ENCODE measurements around the gene BICC1. TPM values are rescaled to one million over a fixed set of nuclear protein-coding genes. Genes with fewer than 3 reads are reported as not detected.

The BICC1 gene
- total and polyA plus RNA-seq, 2 of the 4 experiments (the other 2 are of a cell fraction), result 5.7 to 42.5 TPM

DNA sequence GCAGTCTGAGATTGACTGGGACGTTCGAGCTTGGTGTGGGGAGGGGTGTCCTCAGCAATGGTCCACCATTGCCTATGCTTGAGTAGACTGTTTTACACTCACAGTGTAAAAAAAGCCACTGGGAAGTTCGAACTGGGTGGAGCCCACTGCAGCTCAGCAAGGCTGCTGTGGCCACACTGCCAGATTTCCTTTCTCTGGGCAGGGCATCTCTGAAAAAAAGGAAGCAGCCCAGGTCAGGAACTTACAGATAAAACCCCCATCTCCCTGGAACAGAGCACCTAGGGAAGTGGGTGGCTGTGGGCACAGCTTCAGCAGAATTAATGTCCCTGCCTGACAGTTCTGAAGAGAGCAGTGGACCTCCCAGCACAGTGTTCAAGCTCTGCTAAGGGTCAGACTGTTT is 80.3 kb downstream of the BICC1 start:
- H3K9ac ChIP-seq (ENCODE audit: low read depth, low read length), result no peak overlapping the region
- H3K79me1 ChIP-seq (ENCODE audit: low read depth in 1 of 2, low read length in 2 of 2), result peaks cover 16 to 35% of the 10 kb centered on the region in 2 experiments
- H3K56ac ChIP-seq (ENCODE audit: extremely low read depth, insufficient read depth, low read length), result no peak overlapping the region
- H3K9me3 ChIP-seq (ENCODE audit: control insufficient read depth, insufficient read depth, low read length), result 0 out of 2 replicates have a peak, but pooled peaks cover 1% of the 10 kb centered on the region
- no peak overlapping the region for H4K8ac ChIP-seq (ENCODE audit: low read depth in 2 of 2, low read length in 2 of 2)
- ATAC-seq (ENCODE audit: low read depth), result no peak
- no peak overlapping the region for H2BK120ac ChIP-seq (ENCODE audit: low read depth, low read length)
- ChIA-PET POLR2A (ENCODE audit: unreplicated experiment) (no interaction called here), CTCF (no interaction called here)
- no TSS peak for BruUV-seq (replicated peaks)
- no peak for TF ChIP-seq RAD21 (IDR thresholded peaks at IDR 0.05; ENCODE audit: low read length)
- no peak for TF ChIP-seq NFE2L2 (IDR thresholded peaks at IDR 0.05; ENCODE audit: low read depth, low read length)
- TF ChIP-seq BHLHE40 (IDR thresholded peaks at IDR 0.05; ENCODE audit: low read depth, low read length), result no peak
- no peak for TF ChIP-seq CEBPB (IDR thresholded peaks at IDR 0.05; ENCODE audit: low read depth, low read length)
- TF ChIP-seq MAFK (IDR thresholded peaks at IDR 0.05; ENCODE audit: low read depth, low read length), result no peak
- TF ChIP-seq, protein P1, sequence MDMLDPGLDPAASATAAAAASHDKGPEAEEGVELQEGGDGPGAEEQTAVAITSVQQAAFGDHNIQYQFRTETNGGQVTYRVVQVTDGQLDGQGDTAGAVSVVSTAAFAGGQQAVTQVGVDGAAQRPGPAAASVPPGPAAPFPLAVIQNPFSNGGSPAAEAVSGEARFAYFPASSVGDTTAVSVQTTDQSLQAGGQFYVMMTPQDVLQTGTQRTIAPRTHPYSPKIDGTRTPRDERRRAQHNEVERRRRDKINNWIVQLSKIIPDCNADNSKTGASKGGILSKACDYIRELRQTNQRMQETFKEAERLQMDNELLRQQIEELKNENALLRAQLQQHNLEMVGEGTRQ (IDR thresholded peaks at IDR 0.05; ENCODE audit: low read depth, low read length), result no peak
- no peak for TF ChIP-seq CHD1 (IDR thresholded peaks at IDR 0.05; ENCODE audit: low read depth, low read length)
- TF ChIP-seq MAZ (IDR thresholded peaks at IDR 0.05; ENCODE audit: borderline replicate concordance, low read depth, low read length), result no peak
- TF ChIP-seq RFX5 (IDR thresholded peaks at IDR 0.05; ENCODE audit: low read depth, low read length), result no peak
- TF ChIP-seq, protein P2, sequence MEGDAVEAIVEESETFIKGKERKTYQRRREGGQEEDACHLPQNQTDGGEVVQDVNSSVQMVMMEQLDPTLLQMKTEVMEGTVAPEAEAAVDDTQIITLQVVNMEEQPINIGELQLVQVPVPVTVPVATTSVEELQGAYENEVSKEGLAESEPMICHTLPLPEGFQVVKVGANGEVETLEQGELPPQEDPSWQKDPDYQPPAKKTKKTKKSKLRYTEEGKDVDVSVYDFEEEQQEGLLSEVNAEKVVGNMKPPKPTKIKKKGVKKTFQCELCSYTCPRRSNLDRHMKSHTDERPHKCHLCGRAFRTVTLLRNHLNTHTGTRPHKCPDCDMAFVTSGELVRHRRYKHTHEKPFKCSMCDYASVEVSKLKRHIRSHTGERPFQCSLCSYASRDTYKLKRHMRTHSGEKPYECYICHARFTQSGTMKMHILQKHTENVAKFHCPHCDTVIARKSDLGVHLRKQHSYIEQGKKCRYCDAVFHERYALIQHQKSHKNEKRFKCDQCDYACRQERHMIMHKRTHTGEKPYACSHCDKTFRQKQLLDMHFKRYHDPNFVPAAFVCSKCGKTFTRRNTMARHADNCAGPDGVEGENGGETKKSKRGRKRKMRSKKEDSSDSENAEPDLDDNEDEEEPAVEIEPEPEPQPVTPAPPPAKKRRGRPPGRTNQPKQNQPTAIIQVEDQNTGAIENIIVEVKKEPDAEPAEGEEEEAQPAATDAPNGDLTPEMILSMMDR (conservative IDR thresholded peaks at IDR 0.05; ENCODE audit: low read depth, low read length), result no peak
- TF ChIP-seq, protein P3, sequence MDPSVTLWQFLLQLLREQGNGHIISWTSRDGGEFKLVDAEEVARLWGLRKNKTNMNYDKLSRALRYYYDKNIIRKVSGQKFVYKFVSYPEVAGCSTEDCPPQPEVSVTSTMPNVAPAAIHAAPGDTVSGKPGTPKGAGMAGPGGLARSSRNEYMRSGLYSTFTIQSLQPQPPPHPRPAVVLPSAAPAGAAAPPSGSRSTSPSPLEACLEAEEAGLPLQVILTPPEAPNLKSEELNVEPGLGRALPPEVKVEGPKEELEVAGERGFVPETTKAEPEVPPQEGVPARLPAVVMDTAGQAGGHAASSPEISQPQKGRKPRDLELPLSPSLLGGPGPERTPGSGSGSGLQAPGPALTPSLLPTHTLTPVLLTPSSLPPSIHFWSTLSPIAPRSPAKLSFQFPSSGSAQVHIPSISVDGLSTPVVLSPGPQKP (IDR thresholded peaks at IDR 0.05; ENCODE audit: borderline replicate concordance, low read depth, low read length), result no peak
- TF ChIP-seq RCOR1 (IDR thresholded peaks at IDR 0.05; ENCODE audit: insufficient replicate concordance, low read length), result no peak
- TF ChIP-seq SMC3 (IDR thresholded peaks at IDR 0.05; ENCODE audit: low read depth, low read length), result no peak
- TF ChIP-seq FOS (IDR thresholded peaks at IDR 0.05; ENCODE audit: low read depth, low read length), result no peak
- TF ChIP-seq MXI1 (IDR thresholded peaks at IDR 0.05; ENCODE audit: borderline replicate concordance, low read depth, low read length), result no peak
- peaks cover 17% of the 10 kb centered on the region for H3K9me1 ChIP-seq (ENCODE audit: insufficient read depth, low read length)
- H3K4me2 ChIP-seq (ENCODE audit: low read depth, low read length), result no peak overlapping the region
- peaks cover 24% of the 10 kb centered on the region; the same call in 1 of the 2 replicates for H4K20me1 ChIP-seq (ENCODE audit: insufficient read depth, low read length)
- in situ Hi-C loops (cut with MboI; ENCODE audit: low sequenced_read_pairs) (no loop called here), intact Hi-C loops (cut with micrococcal nuclease) (no loop called here), dilution Hi-C loops (cut with HindIII; ENCODE audit: low sequenced_read_pairs, unreplicated experiment) (no loop called here)
- no peak overlapping the region for H2BK15ac ChIP-seq (ENCODE audit: low read depth, low read length)
- peaks cover 5% of the 10 kb centered on the region for H3K36me3 ChIP-seq (ENCODE audit: control insufficient read depth, insufficient read depth, low read length)
- no CpG with 5 or more reads among the region's 3 CpGs for WGBS, 2 experiments (ENCODE audit: extremely low coverage in 2 of 2, insufficient read length in 1 of 2)
- DNase-seq, result no peak
- H4K91ac ChIP-seq (ENCODE audit: insufficient read depth, low read depth, low read length), result no peak overlapping the region
- no peak overlapping the region for H2BK20ac ChIP-seq (ENCODE audit: low read depth, low read length)
- no peak overlapping the region for H3K4me3 ChIP-seq (ENCODE audit: insufficient read depth, low read depth, low read length)
- H2BK5ac ChIP-seq (ENCODE audit: low read depth, low read length, poor library complexity, severe bottlenecking), result no peak overlapping the region
- H4K5ac ChIP-seq (ENCODE audit: low read depth, low read length), result no peak overlapping the region
- H3K4me1 ChIP-seq (ENCODE audit: control insufficient read depth, insufficient read depth, low read length), result peaks cover 2% of the 10 kb centered on the region; the same call in 1 of the 2 replicates
- H2AK5ac ChIP-seq (ENCODE audit: low read depth, low read length), result no peak overlapping the region
- H3K14ac ChIP-seq (replicated peaks; ENCODE audit: low read depth, low read length), result no peak overlapping the region
- no peak overlapping the region for H2AK9ac ChIP-seq (replicated peaks; ENCODE audit: low read depth, low read length, poor library complexity)
- no peak overlapping the region for H3K4ac ChIP-seq (ENCODE audit: low read depth, low read length)
- H3K18ac ChIP-seq (ENCODE audit: low read depth, low read length), result no peak overlapping the region
- no peak overlapping the region for H3K23ac ChIP-seq (ENCODE audit: low read depth, low read length)
- no peaks in the 10 kb centered on the region for H3K27me3 ChIP-seq (ENCODE audit: control insufficient read depth, insufficient read depth, low read length)
- H3K27ac ChIP-seq (ENCODE audit: insufficient read depth, low read length), result no peak overlapping the region
- H2AFZ ChIP-seq (replicated peaks; ENCODE audit: low read length, poor library complexity), result no peak overlapping the region

All from IMR-90 (cell line).